Choroid plexus epithelial cell (primary cell): ENCODE measurements around the gene EPB41L5.
A peak's percentile ranks its signal among the peaks of the same experiment; 100 is the strongest.
"Not testable (repeated sequence)": the region's sequence is repeated elsewhere in the genome, so short reads cannot be mapped to it uniquely, and the experiment has no call there.

Experiments
- DNase-seq: peaks from one replicate; pipeline ENCODE4 v3.0.0-alpha.2; 2010; ENCODE audit warnings: low read depth
- H3K4me3 ChIP-seq: 2 replicates; pipeline ENCODE4 v1.5.1; 2011; ENCODE audit warnings: low read depth, mild to moderate bottlenecking, control low read depth, low read length, moderate library complexity
- CTCF ChIP-seq: conservative IDR thresholded peaks from 2 replicates; pipeline ENCODE4 v1.5.1; 2011; ENCODE audit warnings: low read depth, mild to moderate bottlenecking, control low read depth, inconsistent platforms, low read length, moderate library complexity

Gene EPB41L5

GRCh38 chr2:120123090-120123489 is 110.2 kb downstream of the EPB41L5 start:
- no peak for TF ChIP-seq CTCF
- DNase-seq = no peak
- no peak overlapping the region for H3K4me3 ChIP-seq

GRCh38 chr2:120125195-120125594 is 112.3 kb downstream of the EPB41L5 start:
- no peak for TF ChIP-seq CTCF
- no peak for DNase-seq
- H3K4me3 ChIP-seq = no peak overlapping the region

GRCh38 chr2:120128216-120128615 is 115.3 kb downstream of the EPB41L5 start:
- no peak for TF ChIP-seq CTCF
- no peak overlapping the region for H3K4me3 ChIP-seq
- no peak for DNase-seq

DNA sequence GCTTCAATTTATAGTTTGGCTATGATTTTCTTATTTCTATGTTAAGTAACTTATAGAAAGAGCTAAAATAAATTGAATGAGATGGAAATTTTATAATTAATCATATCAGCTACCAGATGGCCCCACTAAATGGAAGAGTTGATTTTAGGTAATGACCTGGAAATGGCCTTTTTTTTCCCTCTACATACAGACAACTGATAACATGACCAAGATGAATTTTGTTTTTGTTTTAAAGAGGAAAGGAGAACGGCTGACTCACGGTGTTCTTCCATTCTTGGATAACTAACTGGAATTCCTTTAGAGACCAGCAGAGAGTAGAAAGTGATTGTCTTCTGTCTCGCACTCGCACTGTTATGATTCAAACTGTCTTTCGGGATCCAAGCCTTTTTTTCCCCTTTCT is 119.3 kb downstream of the EPB41L5 start:
- peak; percentile 77 for DNase-seq
- peak; percentile 11 for TF ChIP-seq CTCF

GRCh38 chr2:120132691-120133090 is 119.8 kb downstream of the EPB41L5 start:
- no peak overlapping the region for H3K4me3 ChIP-seq
- TF ChIP-seq CTCF = no peak
- DNase-seq = no peak

More for the DNA sequence above, 119.3 kb downstream of the EPB41L5 start:
- no peak overlapping the region for H3K4me3 ChIP-seq

DNA sequence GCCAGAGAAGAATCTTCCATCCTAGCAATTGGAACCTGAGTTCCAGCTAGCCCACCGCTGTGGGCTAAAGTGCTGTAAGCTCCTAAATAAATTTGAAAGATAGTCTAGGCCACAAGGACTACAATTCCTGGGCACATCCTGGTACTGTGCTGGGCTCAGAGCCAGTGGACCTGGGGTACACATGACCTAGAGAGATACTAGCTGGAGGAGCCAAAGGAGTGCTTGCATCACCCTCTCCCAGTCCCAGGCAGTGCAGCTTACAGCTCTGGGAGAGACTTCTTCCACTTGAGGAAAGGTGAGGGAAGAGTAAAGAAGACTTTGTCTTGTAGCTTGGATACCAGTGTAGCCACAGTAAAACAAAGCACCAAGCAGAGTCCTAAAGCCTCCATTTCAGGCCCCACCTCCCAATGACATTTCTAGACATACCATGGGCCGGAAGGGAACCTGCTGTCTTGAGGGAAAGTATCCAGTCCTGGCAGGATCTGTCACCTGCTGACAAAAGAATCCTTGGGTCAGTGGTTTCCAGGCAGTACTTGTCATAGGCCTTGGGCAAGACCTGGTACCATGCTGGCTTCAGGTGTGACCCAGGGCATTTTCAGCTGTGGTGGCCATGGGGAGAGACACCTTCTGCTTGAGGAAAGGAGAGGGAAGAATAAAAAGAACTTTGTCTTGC is 120.8 kb downstream of the EPB41L5 start:
- no peak overlapping the region for H3K4me3 ChIP-seq
- peak; percentile 28 for DNase-seq
- no peak for TF ChIP-seq CTCF

GRCh38 chr2:120134263-120134662 is 121.4 kb downstream of the EPB41L5 start:
- peak; percentile 98 for DNase-seq
- TF ChIP-seq CTCF = no peak
- no peak overlapping the region for H3K4me3 ChIP-seq

- not testable (repeated sequence) for DNase-seq, H3K4me3 ChIP-seq
Measured at GRCh38 chr2:120135013-120135412, 122.1 kb downstream of the EPB41L5 start.
